Prostate gland (tissue), 2 donors: ENCODE data around the gene ANKLE1. TPM values are rescaled to one million over a fixed set of nuclear protein-coding genes. Genes with fewer than 3 reads are reported as not detected.

Experiments used
- DNase-seq: peaks from one replicate; pipeline ENCODE4 v3.0.0-alpha.2; 2019; ENCODE audit warnings: low spot score
- H3K27ac ChIP-seq, 2 donors: fragments of 200-600 bp; sonication (generic); 2 replicates each; pipeline ENCODE4 v1.5.1; 2017 to 2019
- H3K27me3 ChIP-seq: fragments of 200-600 bp; sonication (generic); replicated peaks from 2 replicates; pipeline ENCODE4 v1.5.1; 2019; ENCODE audit not compliant: insufficient read depth
- H3K36me3 ChIP-seq, 2 donors: fragments of 200-600 bp; sonication (generic); 1 replicate in 1 of 2; 2 replicates in 1 of 2; pipeline versions ENCODE4 v1.5.1 to v1.8.1; 2017 to 2019
- H3K4me1 ChIP-seq: fragments of 200-600 bp; sonication (generic); replicated peaks from 2 replicates; pipeline ENCODE4 v1.5.1; 2019
- H3K4me3 ChIP-seq, 2 donors: fragments of 200-600 bp; sonication (generic); 2 replicates each; pipeline ENCODE4 v1.5.1; 2017 to 2019
- H3K9me3 ChIP-seq: fragments of 200-600 bp; sonication (generic); 2 replicates; pipeline ENCODE4 v1.5.1; 2017
- POLR2A ChIP-seq: fragments of 450-650 bp; IDR thresholded peaks from one replicate; pipeline ENCODE4 v1.6.1; 2016; ENCODE audit warnings: antibody characterized with exemption, mild to moderate bottlenecking
- POLR2AphosphoS5 ChIP-seq: sonication (generic); formaldehyde crosslinking; IDR thresholded peaks from one replicate; pipeline ENCODE4 v1.6.1; 2017; ENCODE audit warnings: antibody characterized with exemption
- WGBS: methylation state at CpG from one replicate; pipeline ENCODE4 v1.1.5; 2018; 5-methylcytosine and 5-hydroxymethylcytosine counted together
- intact Hi-C: fragments of 100-400 bp; cut with DNase I; formaldehyde crosslinking; loops from one replicate; pipeline ENCODE4 v1.14.2; 2022
- total RNA-seq, 2 donors: library from RNA; depleted of rRNA; stranded (reverse); fragments of >200 nt; gene quantifications; one replicate each; pipeline ENCODE4 v1.1.0, GENCODE V29; 2016
- TF ChIP-seq, protein P1 (sequence below), 4 experiments: fragments of 200-600 bp in 2 of 4; fragments of 450-650 bp in 2 of 4; sonication (generic) in 2 of 4; IDR thresholded peaks; 1 replicate in 3 of 4; 2 replicates in 1 of 4; pipeline ENCODE4 v1.5.1; 2016 to 2019; ENCODE audit warnings: antibody characterized with exemption in 4 of 4, mild to moderate bottlenecking in 2 of 4, moderate library complexity in 2 of 4

ANKLE1 gene
- total RNA-seq, 2 donors from 2014 or later, result 0.64 to 1.2 TPM

DNA sequence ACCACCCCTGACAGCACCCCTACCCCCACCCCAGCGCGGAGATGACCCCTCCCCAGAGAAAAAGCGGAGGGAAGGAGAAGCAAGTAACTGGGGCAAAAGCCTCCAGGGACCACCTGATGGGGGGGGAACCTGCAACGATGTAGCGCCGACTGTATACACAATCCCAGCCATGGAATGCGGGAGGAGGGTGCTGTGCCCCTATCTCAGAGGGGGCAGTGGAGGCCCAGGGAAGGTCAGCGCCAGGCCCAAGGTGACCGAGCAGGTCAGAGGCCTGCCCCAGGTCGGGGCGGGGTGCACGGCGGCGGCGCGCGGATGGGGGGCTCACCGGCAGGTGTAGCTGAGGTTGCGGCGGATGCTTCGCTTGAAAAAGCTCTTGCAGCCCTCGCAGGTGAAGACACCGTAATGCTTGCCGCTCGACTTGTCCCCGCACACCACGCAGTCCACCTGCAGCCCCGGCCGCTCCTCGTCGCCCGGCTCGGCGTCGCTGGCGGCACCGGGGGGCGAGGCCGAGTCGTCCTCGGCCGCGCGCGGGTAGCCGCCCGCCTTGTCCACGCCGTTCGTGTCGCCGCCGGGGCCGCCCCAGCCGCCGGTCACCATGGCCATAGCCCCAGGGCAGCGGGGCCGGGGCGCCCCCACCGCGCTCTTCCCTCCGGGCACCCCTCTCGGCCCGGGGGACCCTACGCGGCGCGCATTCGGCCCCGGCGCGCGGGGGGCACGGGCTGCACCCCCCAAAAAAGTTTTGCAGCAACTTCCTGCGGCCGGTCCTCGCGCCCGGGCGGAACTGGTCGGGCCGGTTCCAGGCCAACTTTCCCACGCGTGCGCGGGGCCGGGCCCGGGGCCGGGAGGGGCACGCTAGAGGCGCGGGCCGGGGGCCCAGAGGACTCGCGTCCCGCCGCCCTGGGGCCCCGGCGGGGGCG is 36.8 kb upstream of the ANKLE1 start:
- Histone ChIP-seq H3K27me3 (no peaks in the 10 kb centered on the region), H3K27ac (peak overlapping the region; percentile 73 to 74), H3K4me3 (peak overlapping the region; percentile 53 to 87), H3K4me1 (no peaks in the 10 kb centered on the region), H3K36me3 (no peaks in the 10 kb centered on the region), H3K9me3 (no peaks in the 10 kb centered on the region)
- TF ChIP-seq, protein P1, sequence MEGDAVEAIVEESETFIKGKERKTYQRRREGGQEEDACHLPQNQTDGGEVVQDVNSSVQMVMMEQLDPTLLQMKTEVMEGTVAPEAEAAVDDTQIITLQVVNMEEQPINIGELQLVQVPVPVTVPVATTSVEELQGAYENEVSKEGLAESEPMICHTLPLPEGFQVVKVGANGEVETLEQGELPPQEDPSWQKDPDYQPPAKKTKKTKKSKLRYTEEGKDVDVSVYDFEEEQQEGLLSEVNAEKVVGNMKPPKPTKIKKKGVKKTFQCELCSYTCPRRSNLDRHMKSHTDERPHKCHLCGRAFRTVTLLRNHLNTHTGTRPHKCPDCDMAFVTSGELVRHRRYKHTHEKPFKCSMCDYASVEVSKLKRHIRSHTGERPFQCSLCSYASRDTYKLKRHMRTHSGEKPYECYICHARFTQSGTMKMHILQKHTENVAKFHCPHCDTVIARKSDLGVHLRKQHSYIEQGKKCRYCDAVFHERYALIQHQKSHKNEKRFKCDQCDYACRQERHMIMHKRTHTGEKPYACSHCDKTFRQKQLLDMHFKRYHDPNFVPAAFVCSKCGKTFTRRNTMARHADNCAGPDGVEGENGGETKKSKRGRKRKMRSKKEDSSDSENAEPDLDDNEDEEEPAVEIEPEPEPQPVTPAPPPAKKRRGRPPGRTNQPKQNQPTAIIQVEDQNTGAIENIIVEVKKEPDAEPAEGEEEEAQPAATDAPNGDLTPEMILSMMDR (IDR thresholded peaks at IDR 0.05), result no peak
- TF ChIP-seq POLR2AphosphoS5 (peak; percentile 31), POLR2A (no peak)
- intact Hi-C loops, result no loop called here
- WGBS, result under 1% methylated on average over 72 of the region's 100 CpGs
- peak; percentile 54 for DNase-seq

DNA sequence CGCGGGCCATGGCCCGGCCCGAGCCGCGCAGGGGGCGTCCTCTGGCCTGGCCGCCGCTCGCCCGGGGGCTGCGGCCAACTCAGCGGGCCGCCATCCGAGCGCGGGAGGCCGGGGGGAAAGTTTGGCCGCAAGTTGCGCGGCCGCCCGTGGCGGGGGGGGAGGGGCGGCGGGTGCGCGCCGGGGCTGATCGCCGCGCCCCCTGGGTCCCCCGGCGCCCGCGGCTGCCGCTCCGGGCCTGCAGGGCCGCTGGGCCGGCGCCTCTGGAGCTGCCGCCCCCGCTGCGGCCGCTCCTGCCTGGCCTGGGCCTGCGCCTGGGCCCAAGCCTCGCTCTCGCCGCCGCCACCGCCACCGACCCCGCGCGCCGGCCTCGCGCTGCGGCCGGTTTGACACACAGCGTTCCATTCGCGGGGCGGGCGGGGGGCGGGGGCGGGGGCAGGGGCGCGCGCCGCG is 36.1 kb upstream of the ANKLE1 start, which contains the start of gene NR2F6:
NR2F6 (minus strand) TSS at position 385 of the 450 bp plus-strand sequence. CDS start 699 bp downstream, outside the sequence.
- Histone ChIP-seq H3K4me1 (no peaks in the 10 kb centered on the region), H3K27ac (peak within 1 kb of the TSS; percentile 79 to 80), H3K9me3 (no peaks in the 10 kb centered on the region), H3K27me3 (no peaks in the 10 kb centered on the region), H3K36me3 (no peaks in the 10 kb centered on the region), H3K4me3 (peak within 1 kb of the TSS; percentile 53 to 87)
- peak; percentile 26 for TF ChIP-seq POLR2A
- no peak for TF ChIP-seq POLR2AphosphoS5
- DNase-seq, result no peak
- WGBS, result 0% methylated on average over 10 of the region's 72 CpGs
- intact Hi-C loops, result no loop called here

DNA sequence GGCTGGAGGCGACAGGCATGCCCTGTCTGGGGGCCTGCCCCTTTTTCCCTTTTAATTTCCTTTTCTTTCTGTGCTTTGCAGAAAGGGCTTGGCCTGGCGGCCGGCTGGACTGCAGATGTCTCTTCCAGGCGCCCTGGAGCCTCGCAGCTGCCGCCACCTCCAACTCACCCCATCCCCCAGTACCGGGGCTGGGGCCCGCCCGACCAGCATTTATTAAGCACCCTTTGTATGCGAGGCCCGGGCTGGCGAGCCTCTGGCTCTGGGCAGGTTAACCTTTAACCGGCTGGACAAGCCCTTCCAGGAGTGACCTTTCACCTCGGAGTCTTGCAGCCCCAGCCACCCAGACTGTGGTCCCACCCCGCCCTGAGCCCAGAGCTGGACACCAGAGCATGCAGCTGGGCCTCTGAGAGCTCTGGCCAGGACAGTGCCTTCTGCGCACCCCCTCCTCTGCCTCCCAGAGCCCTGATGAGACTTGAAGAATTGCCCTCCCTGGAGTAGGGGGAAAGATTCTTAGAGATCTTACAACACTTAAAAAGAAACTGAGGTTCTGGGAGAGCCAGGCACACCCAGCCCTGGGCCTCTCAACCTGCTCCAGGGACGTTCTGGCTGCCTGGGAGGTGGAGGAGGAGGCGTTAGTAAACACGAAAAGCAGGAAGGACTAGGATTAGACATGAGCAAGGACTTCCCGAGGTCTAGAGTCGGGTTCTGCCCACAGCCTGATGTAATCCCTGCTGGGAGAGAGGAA is 34.8 kb upstream of the ANKLE1 start:
- DNase-seq, result no peak
- 24% methylated on average over 21 of the region's 21 CpGs for WGBS
- peak overlapping the region; percentile 53 to 87 for H3K4me3 ChIP-seq

DNA sequence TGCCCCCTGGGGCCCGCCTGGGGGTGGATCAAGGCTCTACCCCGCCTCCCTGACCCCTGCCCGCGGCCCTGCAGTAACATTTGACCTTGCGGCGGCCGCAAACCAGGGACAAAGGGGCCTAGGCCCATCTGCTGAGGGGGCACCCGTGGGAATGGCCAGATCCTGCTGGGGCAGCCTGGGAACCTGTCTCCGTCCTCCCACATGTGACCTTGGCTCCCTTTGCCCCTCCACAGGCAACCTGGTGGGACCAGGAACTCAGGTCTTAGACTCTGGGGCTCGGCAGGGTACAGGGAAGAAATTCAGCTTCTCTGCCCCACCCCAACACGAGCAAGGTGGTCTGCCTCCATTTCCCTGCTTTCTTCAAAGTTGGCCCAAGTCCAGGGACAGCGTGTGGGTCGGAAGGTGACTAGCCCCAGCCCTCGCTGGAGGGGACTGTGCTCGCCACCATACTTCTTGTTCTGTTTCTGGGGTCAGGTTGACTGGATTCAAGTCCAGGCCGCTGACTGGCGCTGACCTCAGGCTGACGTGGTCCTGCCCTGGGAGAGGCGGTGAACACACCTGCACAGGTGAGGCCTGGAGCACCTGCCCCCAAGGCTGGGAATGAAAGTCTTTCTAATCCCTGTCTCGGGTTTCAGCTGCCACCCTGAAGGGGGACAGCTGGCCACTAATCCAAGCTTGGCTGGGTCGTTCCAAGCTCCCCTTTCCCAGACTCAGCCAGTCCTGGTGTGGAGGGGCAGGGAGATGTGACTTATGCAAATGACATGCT is 33.5 kb upstream of the ANKLE1 start:
- TF ChIP-seq POLR2AphosphoS5, result no peak
- TF ChIP-seq, protein P1 (IDR thresholded peaks at IDR 0.05), result no peak
- no peak for TF ChIP-seq POLR2A
- intact Hi-C loops, result no loop called here
- Histone ChIP-seq H3K4me1 (no peaks in the 10 kb centered on the region), H3K27ac (no peak overlapping the region), H3K9me3 (no peaks in the 10 kb centered on the region), H3K27me3 (no peaks in the 10 kb centered on the region), H3K4me3 (no peak overlapping the region), H3K36me3 (no peaks in the 10 kb centered on the region)
- 65% methylated on average over 17 of the region's 21 CpGs for WGBS
- DNase-seq, result no peak

More for the DNA sequence above, 34.8 kb upstream of the ANKLE1 start:
- no peaks in the 10 kb centered on the region for H3K9me3 ChIP-seq
- no peaks in the 10 kb centered on the region for H3K4me1 ChIP-seq
- H3K36me3 ChIP-seq, result no peaks in the 10 kb centered on the region
- intact Hi-C loops, result loop anchor here (2.0 kb wide), 1 partner anchor 20 kb away; the partner anchor contains the start of gene BABAM1
- H3K27me3 ChIP-seq, result no peaks in the 10 kb centered on the region
- TF ChIP-seq POLR2A (no peak), POLR2AphosphoS5 (no peak)
- TF ChIP-seq, protein P1 (IDR thresholded peaks at IDR 0.05), result peak in 1 of 4 experiments; percentile 18
- peak overlapping the region; percentile 79 to 80 for H3K27ac ChIP-seq
